OCI-LY7 (cell line): Measurements from ENCODE around the gene IFNA21. TPM values are rescaled to one million over a fixed set of nuclear protein-coding genes. Genes with fewer than 3 reads are reported as not detected.

Experiments used
- small RNA-seq: library from RNA; depleted of rRNA; stranded (forward); fragments of <200 nt; gene quantifications from one replicate; pipeline ENCODE3, GENCODE V24; 2014
- total RNA-seq, 2 experiments: library from RNA; depleted of rRNA in 1 of 2; stranded (reverse); fragments of >200 nt in 1 of 2; shearing (Covaris generic) in 1 of 2; gene quantifications; 2 replicates each; pipeline ENCODE4 v1.2.3, GENCODE V29; 2014 to 2022

IFNA21 gene
- total RNA-seq, 2 experiments from 2014 or later: not detected

Small RNA genes lying within 50 kb of the gene (small RNA-seq; reads per million reads assigned to genes)
- not detected for gene RF00019

Other genes with a start within 250 kb of the IFNA21 start
- not detected in 2 replicates for gene HACD4, start 135.0 kb downstream of the IFNA21 start, total RNA-seq (2014; rRNA removed; shearing (Covaris generic))
- not detected in 2 replicates for gene HACD4, start 135.0 kb downstream of the IFNA21 start, total RNA-seq (2022)
- not detected in 2 replicates for gene IFNB1, start 88.7 kb downstream of the IFNA21 start, total RNA-seq (2014; rRNA removed; shearing (Covaris generic))
- gene IFNB1, start 88.7 kb downstream of the IFNA21 start, total RNA-seq (2022): not detected in 2 replicates
- gene IFNW1, start 24.8 kb downstream of the IFNA21 start, total RNA-seq (2014; rRNA removed; shearing (Covaris generic)): not detected in 2 replicates
- gene IFNW1, start 24.8 kb downstream of the IFNA21 start, total RNA-seq (2022): not detected in 2 replicates
- not detected in 2 replicates for gene IFNA4, start 20.9 kb upstream of the IFNA21 start, total RNA-seq (2014; rRNA removed; shearing (Covaris generic))
- not detected in 2 replicates for gene IFNA4, start 20.9 kb upstream of the IFNA21 start, total RNA-seq (2022)
- gene IFNA7, start 35.5 kb upstream of the IFNA21 start, total RNA-seq (2014; rRNA removed; shearing (Covaris generic)): not detected in 2 replicates
- gene IFNA7, start 35.5 kb upstream of the IFNA21 start, total RNA-seq (2022): not detected in 2 replicates
- gene IFNA10, start 40.5 kb upstream of the IFNA21 start, total RNA-seq (2014; rRNA removed; shearing (Covaris generic)): not detected in 2 replicates
- gene IFNA10, start 40.5 kb upstream of the IFNA21 start, total RNA-seq (2022): not detected in 2 replicates
- gene IFNA16, start 50.7 kb upstream of the IFNA21 start, total RNA-seq (2014; rRNA removed; shearing (Covaris generic)): not detected in 2 replicates
- not detected in 2 replicates for gene IFNA16, start 50.7 kb upstream of the IFNA21 start, total RNA-seq (2022)
- not detected in 2 replicates for gene IFNA17, start 61.6 kb upstream of the IFNA21 start, total RNA-seq (2014; rRNA removed; shearing (Covaris generic))
- gene IFNA17, start 61.6 kb upstream of the IFNA21 start, total RNA-seq (2022): not detected in 2 replicates
- not detected in 2 replicates for gene IFNA14, start 73.3 kb upstream of the IFNA21 start, total RNA-seq (2014; rRNA removed; shearing (Covaris generic))
- not detected in 2 replicates for gene IFNA14, start 73.3 kb upstream of the IFNA21 start, total RNA-seq (2022)
- gene IFNA5, start 138.7 kb upstream of the IFNA21 start, total RNA-seq (2014; rRNA removed; shearing (Covaris generic)): not detected in 2 replicates
- not detected in 2 replicates for gene IFNA5, start 138.7 kb upstream of the IFNA21 start, total RNA-seq (2022)
- gene KLHL9, start 168.7 kb upstream of the IFNA21 start, total RNA-seq (2014; rRNA removed; shearing (Covaris generic)): 19.3 and 19.9 TPM in 2 replicates
- 18.5 and 21.1 TPM in 2 replicates for gene KLHL9, start 168.7 kb upstream of the IFNA21 start, total RNA-seq (2022)
- gene IFNA6, start 184.2 kb upstream of the IFNA21 start, total RNA-seq (2014; rRNA removed; shearing (Covaris generic)): not detected in 2 replicates
- not detected in 2 replicates for gene IFNA6, start 184.2 kb upstream of the IFNA21 start, total RNA-seq (2022)
- not detected in 2 replicates for gene IFNA13, start 201.4 kb upstream of the IFNA21 start, total RNA-seq (2014; rRNA removed; shearing (Covaris generic))
- gene IFNA13, start 201.4 kb upstream of the IFNA21 start, total RNA-seq (2022): not detected in 2 replicates
- gene IFNA2, start 218.7 kb upstream of the IFNA21 start, total RNA-seq (2014; rRNA removed; shearing (Covaris generic)): not detected in 2 replicates
- gene IFNA2, start 218.7 kb upstream of the IFNA21 start, total RNA-seq (2022): not detected in 2 replicates
- not detected in 2 replicates for gene IFNA8, start 242.5 kb upstream of the IFNA21 start, total RNA-seq (2014; rRNA removed; shearing (Covaris generic))
- gene IFNA8, start 242.5 kb upstream of the IFNA21 start, total RNA-seq (2022): not detected in 2 replicates